NCI-H146 treated with DMSO at 0.1 percent for 48 hours (cell line): Measurements from ENCODE around the gene KLRD1.
"Not testable (repeated sequence)": the region's sequence is repeated elsewhere in the genome, so short reads cannot be mapped to it uniquely, and the experiment has no call there.

Source experiments
- DNase-seq: peaks from one replicate; lab custom pipeline; 2025; ENCODE audit not compliant: unreplicated experiment; lab: John Stamatoyannopoulos, UW

Gene KLRD1, protein sequence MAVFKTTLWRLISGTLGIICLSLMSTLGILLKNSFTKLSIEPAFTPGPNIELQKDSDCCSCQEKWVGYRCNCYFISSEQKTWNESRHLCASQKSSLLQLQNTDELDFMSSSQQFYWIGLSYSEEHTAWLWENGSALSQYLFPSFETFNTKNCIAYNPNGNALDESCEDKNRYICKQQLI

DNA sequence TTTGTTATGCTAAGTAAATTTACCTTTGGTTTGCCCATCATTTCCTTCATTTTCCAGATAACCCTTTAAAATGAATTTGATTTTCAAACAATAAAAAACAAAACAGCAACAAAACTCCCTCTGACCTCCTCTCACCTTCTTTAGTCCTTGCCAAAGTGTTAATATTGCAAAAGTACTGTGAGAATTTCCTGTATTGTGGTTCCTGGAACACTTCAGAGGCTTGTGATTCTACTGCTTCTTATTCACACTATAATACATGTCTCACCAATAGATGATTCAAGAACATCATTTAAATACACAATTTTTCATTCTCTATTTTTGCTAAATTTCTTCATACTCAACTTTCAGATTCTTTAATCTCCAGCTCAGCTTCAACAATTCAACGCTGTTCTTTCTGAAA is at the start of gene KLRD1:
Gene KLRD1 (plus strand): TSS at position 241 of the 400 bp plus-strand sequence. CDS start 208 bp downstream, outside the sequence.
- DNase-seq: no peak

DNA sequence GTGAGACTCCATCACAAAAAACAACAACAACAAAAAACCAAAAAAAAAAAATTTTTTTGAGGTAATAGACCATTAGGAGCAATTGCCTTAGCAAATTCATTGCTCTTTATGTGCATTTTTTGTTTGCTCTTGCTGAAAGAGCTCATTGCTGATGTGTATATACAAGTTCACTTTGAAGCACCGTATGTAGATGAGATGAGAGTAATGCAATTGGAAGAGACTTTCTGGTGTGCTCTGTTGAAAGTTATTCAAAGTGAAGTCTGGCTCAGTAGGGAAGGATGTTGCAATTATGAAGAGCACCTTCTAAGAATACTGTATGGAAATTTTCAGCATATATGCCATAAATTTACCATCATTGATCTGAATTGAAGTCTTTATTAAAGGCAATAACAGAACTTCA is 46.7 kb upstream of the KLRD1 start:
- no peak for DNase-seq

DNA sequence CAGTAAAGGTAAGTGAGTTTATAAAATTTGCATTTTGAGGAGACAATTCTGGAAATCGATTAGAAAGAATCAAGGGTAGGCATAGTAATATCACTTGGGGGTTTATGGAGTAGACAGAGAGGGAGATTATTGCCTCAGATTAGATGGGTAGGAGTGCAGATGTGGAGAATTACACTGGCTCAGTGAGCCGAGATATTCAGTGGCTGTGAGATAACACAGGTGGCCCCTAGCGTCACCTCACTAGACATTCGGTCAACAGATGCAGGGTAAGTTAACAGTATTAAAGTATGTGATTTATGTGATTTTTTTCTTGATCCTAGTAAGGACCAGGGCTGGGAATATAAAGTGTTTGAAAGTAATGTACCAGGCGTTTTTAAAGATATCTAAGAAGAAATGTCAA is 39.6 kb upstream of the KLRD1 start:
- peak; percentile 66 for DNase-seq

DNA sequence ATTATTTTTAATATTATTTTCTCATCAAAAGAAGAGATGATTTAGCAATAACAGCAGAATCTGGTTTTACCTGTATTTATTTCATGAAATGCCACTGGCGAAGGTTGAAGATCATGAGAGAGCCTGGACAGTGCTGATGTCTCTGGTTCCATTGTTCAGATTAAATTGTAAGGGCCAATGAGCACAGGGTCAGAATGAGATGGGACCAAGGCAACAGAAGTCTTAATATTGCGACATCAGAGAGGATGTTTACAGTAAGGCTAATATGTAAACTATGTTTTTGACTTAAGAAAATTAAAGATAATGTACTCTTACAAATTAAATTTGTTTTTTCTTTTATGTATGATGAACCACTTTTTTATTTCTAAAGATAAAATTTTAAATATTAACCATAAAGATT is 35.2 kb upstream of the KLRD1 start:
- DNase-seq: no peak

DNA sequence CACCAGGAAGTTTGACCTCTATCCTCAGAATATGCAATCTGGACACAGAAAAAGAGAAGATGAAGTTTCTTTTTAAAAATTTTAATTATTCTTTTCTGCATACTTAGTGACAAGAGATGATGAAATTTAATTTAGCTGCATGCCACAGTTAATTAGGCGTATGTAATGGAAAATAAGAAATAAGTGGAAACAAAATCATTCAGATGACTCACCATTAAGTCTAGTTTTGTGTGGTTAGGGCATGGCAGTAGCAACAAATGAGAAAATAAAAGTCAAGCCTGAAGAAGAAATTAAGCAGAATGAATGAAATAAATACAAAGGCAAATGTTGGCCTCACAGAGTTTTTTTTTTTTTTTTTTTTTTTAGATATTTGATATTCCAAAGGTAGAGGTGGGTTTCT is 30.9 kb upstream of the KLRD1 start:
- DNase-seq: no peak

DNA sequence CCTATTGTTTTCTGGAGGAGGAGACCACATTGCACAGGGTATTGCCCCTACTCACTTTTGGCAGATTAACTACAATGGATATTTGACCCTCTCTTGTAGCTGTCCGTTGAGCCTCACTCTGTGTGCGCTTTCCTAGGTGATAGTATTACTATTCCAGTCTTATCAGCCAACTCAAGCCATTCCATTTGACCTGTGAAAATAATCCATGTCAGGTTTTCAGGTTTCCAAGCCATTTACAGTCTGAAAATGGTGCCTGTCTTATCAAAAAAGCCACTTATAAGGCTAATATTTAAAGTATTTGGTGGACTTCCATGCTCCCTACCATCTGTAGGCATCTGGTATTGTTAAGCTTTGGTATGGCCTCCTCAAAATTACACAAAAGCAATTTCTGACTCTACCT is 29.6 kb upstream of the KLRD1 start:
- no peak for DNase-seq

DNA sequence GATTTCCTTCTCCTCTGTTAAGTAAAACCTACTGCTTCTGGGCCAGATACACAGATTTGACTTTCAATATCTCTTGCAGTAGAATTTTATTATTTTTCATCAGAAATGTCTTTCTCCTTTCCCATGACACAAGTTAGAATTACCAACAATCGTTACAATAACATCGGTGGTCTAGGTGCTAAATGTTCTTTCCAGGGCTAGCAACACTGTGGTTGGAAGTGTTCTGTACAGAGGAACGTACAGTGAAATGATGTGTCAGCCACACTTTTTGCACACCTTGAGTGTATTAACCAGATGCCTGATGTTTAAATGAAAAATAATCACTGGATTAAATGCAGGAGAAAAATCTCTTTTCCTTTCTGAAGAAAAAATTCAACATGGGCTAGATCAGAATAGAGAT is 27.7 kb upstream of the KLRD1 start:
- no peak for DNase-seq

DNA sequence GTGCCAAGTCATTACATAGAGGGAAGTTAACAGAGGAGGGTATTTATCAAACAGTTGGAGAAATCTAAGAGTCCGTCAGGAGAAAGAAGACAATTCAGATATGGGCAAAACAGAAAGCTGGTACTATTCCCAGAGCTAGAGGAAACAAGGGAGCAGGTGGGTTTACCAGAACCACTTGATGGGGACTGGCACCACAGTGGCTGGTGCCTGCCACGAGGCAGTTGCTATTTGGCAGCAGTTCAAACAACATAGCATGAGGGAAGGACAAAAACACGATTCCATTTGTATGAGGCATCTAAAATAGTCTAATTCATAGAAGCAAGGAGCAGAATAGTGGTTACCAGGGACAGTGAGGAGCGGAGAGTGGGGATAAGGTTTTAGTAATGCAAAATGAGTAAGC is 24.6 kb upstream of the KLRD1 start:
- no peak for DNase-seq

DNA sequence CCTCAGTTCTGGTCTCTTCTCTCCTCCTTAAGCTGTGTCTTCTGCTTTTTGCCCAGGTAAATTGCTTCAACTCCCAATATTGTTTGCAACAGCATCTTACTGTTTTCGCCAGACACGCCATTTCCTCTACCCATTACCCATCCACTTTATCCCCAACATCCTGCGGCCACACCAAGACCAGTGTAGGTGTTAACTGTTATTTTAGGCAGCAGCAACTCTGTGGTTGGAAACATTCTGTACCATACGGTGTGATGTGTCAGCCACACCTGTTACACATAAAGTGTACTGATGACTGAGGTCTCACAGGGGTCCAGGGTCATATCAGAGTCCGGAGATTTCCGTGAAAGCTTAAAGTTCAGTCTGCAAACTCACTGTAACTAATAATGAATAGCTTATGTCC is 21.8 kb upstream of the KLRD1 start:
- no peak for DNase-seq

DNA sequence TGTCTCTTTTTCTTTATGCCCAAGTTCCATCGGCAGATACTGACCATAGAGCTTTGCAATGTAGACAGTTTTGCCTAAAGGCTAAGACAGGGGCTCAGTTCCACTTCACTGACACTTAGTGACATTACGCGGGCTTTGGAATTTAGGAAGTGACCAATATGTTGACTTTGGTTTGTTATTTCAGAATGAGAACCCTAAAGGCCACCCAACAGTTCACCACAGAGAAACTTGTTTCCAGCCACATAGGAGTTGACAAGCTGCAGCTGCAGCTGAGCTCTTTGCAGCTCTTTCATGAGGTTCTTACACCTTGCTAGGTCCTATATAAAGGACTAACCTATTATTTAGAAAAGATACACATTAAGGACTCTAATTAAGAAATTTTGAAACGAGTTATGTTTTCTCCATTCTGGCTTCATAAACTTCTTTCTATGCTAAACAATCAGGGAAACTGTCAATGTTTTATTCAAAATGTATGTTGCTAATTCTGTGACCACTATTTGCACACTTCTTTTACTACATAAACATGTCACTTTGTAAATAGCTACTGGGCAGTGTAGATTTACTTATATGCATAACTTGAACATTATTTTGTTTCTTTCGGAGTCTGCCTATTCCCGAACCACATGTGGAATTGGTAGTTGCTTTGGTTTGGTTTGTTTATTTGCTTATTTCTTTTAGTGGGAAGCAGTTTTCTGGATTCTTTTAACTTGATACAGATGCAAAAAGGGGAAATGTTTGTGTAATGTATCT is 18.5 kb upstream of the KLRD1 start:
- no peak for DNase-seq

DNA sequence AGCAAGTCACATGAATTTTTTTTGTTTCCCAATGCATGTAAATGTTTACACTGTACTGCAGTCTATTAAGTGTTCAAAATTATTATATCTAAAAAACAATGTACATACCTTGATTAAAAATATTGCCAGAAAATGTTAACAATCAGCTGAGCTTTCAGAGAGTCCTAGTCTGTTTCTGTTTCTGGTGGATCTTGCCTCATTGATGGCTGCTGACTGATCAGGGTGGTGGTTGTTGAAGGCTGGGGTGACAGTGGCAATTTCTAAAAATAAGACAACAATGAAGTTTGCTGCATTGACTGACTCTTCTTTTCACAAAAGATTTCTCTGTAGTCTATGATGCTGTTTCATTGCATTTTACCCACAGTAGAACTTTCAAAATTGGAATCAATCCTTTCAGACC is 16.6 kb upstream of the KLRD1 start:
- no peak for DNase-seq

DNA sequence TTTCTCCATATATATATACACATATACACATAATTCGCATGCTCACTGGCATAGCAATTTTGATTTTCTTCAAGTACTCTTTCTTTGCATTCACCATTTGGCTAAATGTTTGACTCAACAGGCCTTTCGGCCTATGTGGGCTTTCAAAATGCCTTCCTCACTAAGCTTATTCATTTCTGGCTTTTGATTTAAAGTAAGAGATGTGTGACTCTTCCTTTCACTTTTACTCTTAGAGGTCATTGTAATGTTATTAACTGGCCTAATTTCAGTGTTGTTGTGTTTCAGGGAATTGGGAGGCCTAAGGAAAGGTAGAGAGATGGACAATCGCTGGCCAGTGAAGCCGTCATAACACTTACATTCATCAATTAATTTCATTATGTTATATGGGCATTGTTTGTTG is 14.5 kb upstream of the KLRD1 start:
- DNase-seq: no peak

DNA sequence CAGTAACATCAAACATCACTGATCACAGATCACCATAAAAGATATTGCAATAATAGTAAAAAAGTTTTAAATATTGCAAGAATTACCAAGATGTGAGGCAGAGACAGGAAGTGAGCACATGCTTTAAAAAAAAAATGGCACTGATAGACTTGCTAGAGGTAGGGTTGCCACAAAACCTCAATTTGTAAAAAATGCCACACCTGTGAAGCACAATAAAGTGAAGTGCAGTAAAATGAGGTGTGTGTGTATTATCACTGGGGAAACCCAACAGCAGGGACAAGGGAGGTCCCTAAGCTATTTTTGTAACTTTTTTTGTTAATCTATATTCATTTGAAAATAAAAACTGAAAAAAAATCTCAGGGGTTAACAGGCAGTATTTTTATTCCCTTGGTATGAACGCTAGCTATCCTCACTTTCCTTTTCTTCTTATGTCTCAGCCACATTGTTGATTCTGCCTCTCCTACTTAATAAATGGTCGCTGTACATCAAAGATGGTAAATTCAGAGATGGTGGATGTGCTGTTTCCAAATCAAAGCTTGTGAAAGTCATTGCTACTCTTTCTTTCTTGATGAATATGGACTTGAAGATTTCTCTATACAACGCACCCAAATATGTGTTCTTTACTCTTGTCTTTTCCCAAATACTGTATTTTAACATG is 14.0 kb upstream of the KLRD1 start:
- DNase-seq: no peak

DNA sequence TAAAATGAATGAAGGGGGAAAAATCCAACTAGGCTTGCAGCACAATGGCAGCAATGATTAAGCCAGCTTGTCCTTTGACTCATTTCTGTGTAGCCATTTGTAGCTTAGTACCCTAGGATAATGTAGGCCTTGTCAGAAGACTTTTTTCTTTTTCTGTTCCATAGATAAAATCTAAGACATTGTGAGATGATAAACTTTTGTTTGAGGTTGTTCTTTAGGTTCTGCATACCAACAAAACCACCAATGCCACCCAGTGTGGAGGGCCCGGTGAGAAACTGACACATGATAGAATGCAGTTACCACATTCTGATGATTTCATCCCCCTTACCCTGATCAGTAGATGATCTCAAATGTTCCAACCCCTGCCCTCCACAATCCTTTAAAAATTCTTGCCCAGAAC is 6.6 kb upstream of the KLRD1 start:
- DNase-seq: no peak

DNA sequence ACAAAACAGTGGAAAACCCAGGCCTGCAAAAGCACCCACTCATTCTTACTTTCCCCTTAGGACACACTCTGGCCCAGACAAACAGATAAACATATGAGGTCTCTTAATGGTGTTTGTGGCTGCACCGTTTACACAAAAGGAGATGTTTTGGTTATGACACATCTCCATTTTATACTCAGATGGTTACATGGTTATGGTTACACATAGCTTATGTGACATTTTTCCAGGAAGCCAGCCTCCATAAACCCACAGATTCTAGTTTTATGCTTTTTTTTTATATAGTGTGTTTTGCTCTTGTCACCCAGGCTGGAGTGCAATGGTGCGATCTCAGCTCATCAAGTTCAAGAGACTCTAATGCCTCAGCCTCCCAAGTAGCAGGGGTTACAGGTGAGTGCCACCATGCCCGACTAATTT is 3.5 kb upstream of the KLRD1 start:
- DNase-seq: no peak

DNA sequence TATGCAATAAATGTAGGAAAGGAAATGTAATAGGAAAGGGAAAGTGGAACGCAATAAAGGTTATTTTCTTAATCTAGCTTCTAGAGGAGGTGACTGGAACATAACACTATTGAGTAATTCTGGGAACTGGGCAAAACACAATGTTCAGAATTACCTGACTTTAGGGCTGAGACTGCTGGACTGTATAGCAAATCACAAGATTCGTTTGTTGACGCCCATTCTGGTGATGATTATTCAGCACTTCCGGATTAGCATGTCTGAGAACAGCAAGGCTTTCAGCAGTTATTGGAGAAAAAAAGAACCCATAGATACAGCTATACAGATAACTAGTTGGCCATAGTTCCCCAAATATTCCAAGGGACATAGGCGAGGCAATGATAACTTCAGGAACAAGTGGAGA is 2.3 kb upstream of the KLRD1 start:
- no peak for DNase-seq

DNA sequence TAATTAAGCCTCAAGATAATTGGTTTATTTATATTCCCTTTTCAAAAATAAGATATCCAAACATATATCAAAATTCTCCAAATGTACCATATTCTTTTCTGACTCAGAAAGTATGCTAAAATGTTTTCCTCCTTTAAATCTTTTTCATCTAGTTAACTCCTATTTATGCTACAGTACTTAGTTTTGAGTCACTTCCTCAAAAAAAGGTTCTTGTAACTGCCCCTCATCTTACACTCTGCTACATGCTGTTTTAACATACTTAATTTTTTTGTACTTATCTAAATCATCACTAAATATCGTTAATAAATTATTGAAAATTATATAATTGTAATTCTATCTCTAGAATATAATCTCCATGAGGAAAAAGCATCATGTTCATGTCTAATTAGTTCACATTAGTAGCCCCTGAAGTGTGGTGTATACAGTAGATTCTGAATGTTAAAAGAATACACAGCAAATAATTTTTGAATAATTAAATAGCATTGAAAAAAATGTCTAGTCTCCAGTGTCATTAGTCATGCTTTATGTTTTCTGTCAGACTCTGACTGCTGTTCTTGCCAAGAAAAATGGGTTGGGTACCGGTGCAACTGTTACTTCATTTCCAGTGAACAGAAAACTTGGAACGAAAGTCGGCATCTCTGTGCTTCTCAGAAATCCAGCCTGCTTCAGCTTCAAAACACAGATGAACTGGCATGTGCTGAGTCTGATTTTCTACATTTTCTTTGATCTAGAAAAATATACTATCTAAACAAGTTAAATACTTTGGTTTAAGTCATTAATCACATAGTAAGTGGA is 3.5 kb downstream of the KLRD1 start:
- no peak for DNase-seq

DNA sequence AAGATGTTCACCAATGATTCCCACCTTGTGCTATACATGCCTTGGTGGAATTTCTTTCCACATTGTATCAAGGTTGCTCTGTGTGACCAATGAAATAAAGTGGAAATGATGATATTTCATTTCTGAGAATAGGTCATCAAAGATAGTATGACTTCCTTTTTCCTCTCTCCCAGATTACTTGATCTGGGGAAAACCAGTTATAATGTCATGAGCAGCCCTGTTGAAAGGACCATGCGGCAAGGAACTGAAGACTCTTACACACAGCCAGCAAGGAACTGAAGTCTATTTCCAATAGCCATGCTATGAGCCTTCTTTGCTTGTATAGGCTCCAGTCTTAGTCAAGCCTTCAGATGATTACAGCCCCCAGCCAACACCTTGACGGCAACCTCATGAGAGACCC is 11.7 kb downstream of the KLRD1 start:
- no peak for DNase-seq

DNA sequence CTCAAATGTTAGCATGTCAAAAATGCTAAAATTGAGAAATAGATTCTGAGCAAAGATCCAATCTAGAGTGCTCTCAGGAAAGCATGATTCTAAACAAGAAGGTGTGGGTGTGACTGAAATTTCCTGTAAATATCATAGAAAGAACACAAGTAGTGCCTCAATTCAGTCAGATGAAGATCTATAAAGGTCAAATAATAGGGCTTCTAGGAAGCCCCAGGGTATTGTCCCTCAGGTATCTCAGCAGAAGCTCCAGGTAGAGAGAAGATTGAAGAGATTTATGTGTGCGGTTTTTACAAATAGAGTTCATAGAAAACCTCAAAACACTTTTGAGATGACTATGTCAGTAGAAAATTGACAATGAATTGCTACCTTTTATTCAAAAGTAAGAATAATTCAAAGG is 13.0 kb downstream of the KLRD1 start:
- no peak for DNase-seq

DNA sequence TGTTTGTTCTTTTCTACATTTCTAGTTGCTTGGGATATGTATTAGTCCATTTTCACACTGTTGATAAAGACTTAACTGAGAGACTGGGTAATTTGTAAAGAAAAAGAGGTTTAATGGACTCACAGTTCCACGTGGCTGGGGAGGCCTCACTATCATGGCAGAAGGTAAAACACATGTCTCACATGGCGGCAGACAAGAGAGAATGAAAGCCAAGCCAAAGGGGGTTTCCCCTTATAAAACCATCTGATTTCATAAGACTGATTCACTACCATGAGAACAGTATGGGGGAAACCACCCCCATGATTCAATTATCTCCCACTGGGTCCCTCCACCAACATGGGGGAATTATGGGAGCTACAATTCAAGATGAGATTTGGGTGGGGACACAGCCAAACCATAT is 21.0 kb downstream of the KLRD1 start:
- not testable (repeated sequence) for DNase-seq

DNA sequence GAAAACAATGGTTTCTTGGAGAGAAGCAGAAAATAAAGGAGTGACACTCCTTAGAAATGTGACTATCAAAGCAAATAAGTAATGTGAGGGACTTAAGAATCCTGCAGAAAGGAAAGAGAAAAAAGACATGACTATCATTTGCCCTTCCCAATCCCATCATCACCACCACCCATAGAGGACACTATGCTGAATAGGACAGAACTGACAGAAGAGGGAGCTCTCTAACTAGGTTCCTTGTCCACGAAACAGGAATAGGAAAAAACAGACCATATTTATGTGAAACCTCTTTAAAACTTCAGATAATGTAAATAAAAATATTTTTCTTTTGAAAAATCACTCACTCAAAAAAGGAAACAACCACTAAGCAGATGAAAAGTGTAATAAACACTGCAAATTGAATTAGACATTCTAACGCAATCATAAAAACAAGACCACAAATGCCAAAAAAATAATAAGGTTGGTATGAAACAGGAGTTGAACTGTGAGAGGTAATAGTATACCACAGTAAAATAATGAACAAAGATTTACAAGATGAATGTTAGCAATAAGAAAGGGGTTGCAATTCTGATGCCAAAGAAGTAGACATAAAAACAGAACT is 24.1 kb downstream of the KLRD1 start:
- DNase-seq: peak; percentile 91
